Measurements from ENCODE around the gene MUCL3. TPM values are rescaled to one million over a fixed set of nuclear protein-coding genes. Genes with fewer than 3 reads are reported as not detected.

Gene MUCL3
- total and polyA plus RNA-seq, 2 of the 8 experiments (the other 6 are each of a cell fraction or from before 2014, with no cell fraction given), result 0.15 to 0.37 TPM

- TF ChIP-seq PHF8 (conservative IDR thresholded peaks at IDR 0.05; ENCODE audit: low read depth, low read length), result 0 out of 2 replicates have a peak, but pooled peaks have one; percentile 47
- no peak for TF ChIP-seq SIRT6 (IDR thresholded peaks at IDR 0.05; ENCODE audit: low read length)
- TF ChIP-seq FOSL1 (IDR thresholded peaks at IDR 0.05; ENCODE audit: insufficient read depth, low read depth, low read length), result no peak
- peak; percentile 80; the same call in 1 of the 2 replicates for TF ChIP-seq EGR1 (IDR thresholded peaks at IDR 0.05; ENCODE audit: borderline replicate concordance, low read depth, low read length)
- TF ChIP-seq CHD2 (IDR thresholded peaks at IDR 0.05; ENCODE audit: low read length), result 0 out of 2 replicates have a peak, but pooled peaks have one; percentile 6
- peak; percentile 69 for TF ChIP-seq KDM4A (IDR thresholded peaks at IDR 0.05; ENCODE audit: low read depth, low read length, severe bottlenecking)
- TF ChIP-seq EP300 (IDR thresholded peaks at IDR 0.05; ENCODE audit: borderline replicate concordance in 1 of 2, low read depth in 2 of 2, low read length in 2 of 2), result no peak
- TF ChIP-seq ATF2 (IDR thresholded peaks at IDR 0.05; ENCODE audit: low read length), result no peak
- TF ChIP-seq E2F6 (IDR thresholded peaks at IDR 0.05), result peak; percentile 52
- TF ChIP-seq BCL11A (IDR thresholded peaks at IDR 0.05; ENCODE audit: low read depth in 2 of 2, low read length in 2 of 2), result no peak
- no peak for TF ChIP-seq NANOG (IDR thresholded peaks at IDR 0.05; ENCODE audit: insufficient read depth, low read depth, low read length, poor library complexity, severe bottlenecking)
- TF ChIP-seq ASH2L (IDR thresholded peaks at IDR 0.05; ENCODE audit: low read length), result peak; percentile 75
- TF ChIP-seq KDM1A (IDR thresholded peaks at IDR 0.05; ENCODE audit: borderline replicate concordance, low read length), result no peak
- TF ChIP-seq TAF1 (IDR thresholded peaks at IDR 0.05; ENCODE audit: low read depth, low read length), result peak; percentile 93
- TF ChIP-seq TBP (IDR thresholded peaks at IDR 0.05; ENCODE audit: low read depth, low read length), result peak; percentile 77
- TF ChIP-seq SUZ12 (IDR thresholded peaks at IDR 0.05; ENCODE audit: low read length), result 0 out of 2 replicates have a peak, but pooled peaks have one; percentile 14
Measured at GRCh38 chr6:30955367-30956042, 14.7 kb downstream of the MUCL3 start (continued).

Data from H1 (cell line).